ENCODE measurements around the gene ZMYND19. TPM values are rescaled to one million over a fixed set of nuclear protein-coding genes. Genes with fewer than 3 reads are reported as not detected.

Gene ZMYND19
- total RNA-seq (10 to 100 TPM; 18.7 to 42.0 (median 33.3) TPM), total RNA-seq (9.8 to 73.8 (median 25.9) reads per million in 29 experiments)
- 15.7 TPM for total RNA-seq (2013)

DNA sequence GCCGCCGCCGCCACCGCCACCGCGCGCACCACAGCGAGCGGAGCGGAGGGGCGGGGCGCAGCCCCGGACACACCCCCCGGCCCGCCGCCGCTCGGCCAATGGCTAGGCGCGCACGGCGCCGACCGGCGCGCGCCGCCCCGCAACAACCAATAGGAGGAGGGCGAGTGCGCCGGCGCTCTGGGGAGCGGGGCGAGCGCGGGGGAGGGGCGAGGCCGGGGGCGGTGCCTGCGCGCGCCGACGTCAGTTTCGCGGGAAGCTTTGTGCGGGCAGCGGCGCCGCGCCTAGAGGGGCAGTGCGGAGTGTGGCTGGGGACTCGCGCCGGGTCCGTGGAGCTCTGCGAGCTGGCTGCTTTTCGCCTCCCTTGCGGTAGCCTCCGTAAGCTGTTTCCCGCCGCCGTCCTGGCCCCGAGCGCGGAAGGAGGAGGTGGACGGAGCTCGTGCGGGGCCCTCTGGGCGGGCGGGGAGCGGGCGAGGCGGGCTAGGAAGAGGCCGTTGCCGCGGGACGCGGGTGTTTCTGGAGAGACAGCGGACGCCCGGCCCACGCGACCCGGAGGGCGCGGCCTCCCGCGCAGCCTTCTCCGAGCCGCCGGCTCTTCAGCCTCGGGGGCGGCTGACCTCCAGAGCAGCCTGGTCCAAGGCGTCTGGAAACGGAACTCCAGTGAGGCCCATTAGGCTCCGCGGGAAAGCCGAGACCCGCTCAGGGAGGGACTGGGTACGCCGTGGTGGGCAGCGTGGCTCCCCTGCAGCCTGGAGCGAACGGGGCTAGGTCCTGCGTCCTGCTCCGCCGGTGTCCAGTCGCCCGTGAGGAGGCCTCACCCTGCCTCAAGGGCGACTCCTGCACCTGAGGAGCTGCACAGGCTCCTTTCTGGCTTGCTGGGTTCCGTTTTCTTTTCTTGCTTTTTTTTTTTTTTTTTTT, at the start of gene ZMYND19:
Gene ZMYND19, minus strand, starts transcription at position 44 of the 915 bp plus-strand sequence. CDS start 249 bp downstream, outside the sequence.
- ChIA-PET CTCF (interaction anchor here in 1 of 2 donors (0.7 to 1.1 kb wide), 3 partner anchors 10 to 1267 kb away, joined by 3 to 6 read pairs (median 3); partner anchors contain the start of gene ARRDC1), POLR2A (interaction anchor here in 1 of 2 donors (0.5 to 1.0 kb wide), 2 partner anchors 28 to 37 kb away, joined by 3 to 4 read pairs; partner anchors contain the start of gene EHMT1)
- ATAC-seq (replicated peaks in 1 of 4) (peak; percentile 96 to 98 (median 97)), DNase-seq (peak; percentile 66 to 96 (median 85))
- peaks cover 17 to 22% (median 18%) of the 10 kb centered on the region in 3 donors for H3K4me1 Mint-ChIP-seq
- H3K27ac Mint-ChIP-seq, result peak within 1 kb of the TSS; percentile 85 to 86
- 1% methylated on average over 112 of the region's 113 CpGs for WGBS (ENCODE audit: insufficient coverage)
- H3K27ac ChIP-seq (ENCODE audit: low read length), result no peak within 1 kb of the TSS
- no peaks in the 10 kb centered on the region for H3K9me3 Mint-ChIP-seq
- H3K4me3 Mint-ChIP-seq, result peak within 1 kb of the TSS; percentile 89 to 95 (median 94)
- H3K36me3 Mint-ChIP-seq, result peaks cover 20% of the 10 kb centered on the region
- no peaks in the 10 kb centered on the region for H3K9me3 ChIP-seq
- H3K36me3 ChIP-seq (ENCODE audit: control insufficient read depth in 2 of 2, extremely low read depth in 1 of 2, insufficient read depth in 1 of 2, low read length in 1 of 2), result peaks cover 7 to 23% of the 10 kb centered on the region in 2 donors
- H3K4me3 ChIP-seq (ENCODE audit: control insufficient read depth in 1 of 2, extremely low read depth in 1 of 2, low read length in 1 of 2), result peak within 1 kb of the TSS; percentile 62 to 77
- no peaks in the 10 kb centered on the region for H3K27me3 Mint-ChIP-seq
- H3K27me3 ChIP-seq (replicated peaks in 1 of 2; ENCODE audit: control insufficient read depth in 2 of 2, extremely low read depth in 1 of 2, insufficient read depth in 2 of 2, low read length in 1 of 2), result no peaks in the 10 kb centered on the region
- peaks cover 3 to 26% of the 10 kb centered on the region in 2 experiments for H3K4me1 ChIP-seq (ENCODE audit: control insufficient read depth in 1 of 2, extremely low read depth in 1 of 2, insufficient read depth in 2 of 2, low read length in 2 of 2)

DNA sequence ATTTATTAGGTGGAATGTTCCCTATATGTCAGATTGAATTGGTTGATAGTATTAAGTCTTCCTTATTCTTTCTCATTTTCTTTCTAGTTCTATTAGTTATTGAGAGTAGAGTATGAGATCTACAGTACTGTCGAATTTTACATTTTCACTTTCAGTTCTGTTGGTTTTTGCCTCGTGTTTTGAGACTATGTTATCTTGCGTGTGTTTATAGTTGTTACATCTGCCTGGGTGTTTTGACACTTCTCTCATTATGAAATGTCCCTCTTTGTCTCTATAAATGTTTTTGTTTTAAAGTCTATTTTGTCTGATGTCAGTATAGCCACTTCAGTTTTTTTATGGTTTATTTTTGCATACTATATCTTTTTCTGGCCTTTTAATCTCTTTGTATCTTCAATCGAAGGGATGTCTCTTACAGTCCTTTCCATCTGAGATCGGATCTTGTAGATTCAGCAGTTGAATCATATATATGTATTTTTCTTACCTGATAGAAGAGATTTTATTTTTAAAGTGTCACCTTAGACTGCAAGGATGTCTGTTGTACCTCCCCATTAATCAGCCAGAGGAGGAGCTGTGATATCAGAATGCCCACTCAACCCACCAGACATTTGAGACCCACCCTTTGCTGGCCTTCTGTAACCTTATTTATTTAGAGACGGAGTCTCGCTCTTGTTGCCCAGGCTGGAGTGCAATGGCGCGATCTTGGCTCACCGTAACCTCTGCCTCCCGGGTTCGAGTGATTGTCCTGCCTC, 49.2 kb upstream of the ZMYND19 start:
- no peaks in the 10 kb centered on the region for H3K27me3 Mint-ChIP-seq
- Histone ChIP-seq H3K27ac (ENCODE audit: low read length) (peak overlapping the region; percentile 69), H3K36me3 (ENCODE audit: control insufficient read depth in 2 of 2, extremely low read depth in 1 of 2, insufficient read depth in 1 of 2, low read length in 1 of 2) (peaks cover 11 to 13% of the 10 kb centered on the region in 2 donors), H3K27me3 (replicated peaks in 1 of 2; ENCODE audit: control insufficient read depth in 2 of 2, extremely low read depth in 1 of 2, insufficient read depth in 2 of 2, low read length in 1 of 2) (no peaks in the 10 kb centered on the region), H3K4me1 (ENCODE audit: control insufficient read depth in 1 of 2, extremely low read depth in 1 of 2, insufficient read depth in 2 of 2, low read length in 2 of 2) (peaks cover 7 to 26% of the 10 kb centered on the region in 2 experiments), H3K4me3 (ENCODE audit: control insufficient read depth in 1 of 2, extremely low read depth in 1 of 2, low read length in 1 of 2) (peak overlapping the region in 1 of 2 donors; percentile 24), H3K9me3 (no peaks in the 10 kb centered on the region)
- peaks cover 55 to 61% (median 60%) of the 10 kb centered on the region in 3 donors for H3K4me1 Mint-ChIP-seq
- ChIA-PET CTCF (interaction anchor here in 1 of 2 donors (1.0 kb wide), 1 partner anchor 11 kb away, joined by 4 read pairs; no protein-coding TSS in a partner anchor), POLR2A (no interaction called here)
- ATAC-seq (replicated peaks in 1 of 4) (peak; percentile 78 to 95 (median 88)), DNase-seq (peak in 1 of 35 experiments; percentile 55)
- 90% methylated on average over 5 of the region's 12 CpGs for WGBS (ENCODE audit: insufficient coverage)
- peak overlapping the region; percentile 91 to 96 for H3K27ac Mint-ChIP-seq
- no peaks in the 10 kb centered on the region for H3K9me3 Mint-ChIP-seq
- peak overlapping the region; percentile 73 to 80 (median 76) for H3K4me3 Mint-ChIP-seq
- H3K36me3 Mint-ChIP-seq, result peaks cover 18% of the 10 kb centered on the region

- peaks cover 5 to 7% of the 10 kb centered on the region in 2 donors for H3K36me3 ChIP-seq (ENCODE audit: control insufficient read depth in 2 of 2, extremely low read depth in 1 of 2, insufficient read depth in 1 of 2, low read length in 1 of 2)
- H3K9me3 ChIP-seq, result no peaks in the 10 kb centered on the region
- H3K4me1 ChIP-seq (ENCODE audit: control insufficient read depth in 1 of 2, extremely low read depth in 1 of 2, insufficient read depth in 2 of 2, low read length in 2 of 2), result peaks cover 7 to 22% of the 10 kb centered on the region in 2 experiments
- DNase-seq, result no peak
- no peak overlapping the region for H3K4me3 ChIP-seq (ENCODE audit: control insufficient read depth in 1 of 2, extremely low read depth in 1 of 2, low read length in 1 of 2)
- no peaks in the 10 kb centered on the region for H3K27me3 ChIP-seq (replicated peaks in 1 of 2; ENCODE audit: control insufficient read depth in 2 of 2, extremely low read depth in 1 of 2, insufficient read depth in 2 of 2, low read length in 1 of 2)
- peak overlapping the region; percentile 73 to 80 (median 76) for H3K4me3 Mint-ChIP-seq
- CTCF ChIA-PET, result no interaction called here
- POLR2A ChIA-PET, result no interaction called here
- H3K9me3 Mint-ChIP-seq, result no peaks in the 10 kb centered on the region
- peak overlapping the region; percentile 91 to 96 for H3K27ac Mint-ChIP-seq
- no peaks in the 10 kb centered on the region for H3K27me3 Mint-ChIP-seq
- peaks cover 14% of the 10 kb centered on the region for H3K36me3 Mint-ChIP-seq
- peaks cover 57 to 66% (median 63%) of the 10 kb centered on the region in 3 donors for H3K4me1 Mint-ChIP-seq
- ATAC-seq (replicated peaks in 1 of 4), result no peak
- WGBS (ENCODE audit: insufficient coverage), result 94% methylated on average over 3 of the region's 6 CpGs
- H3K27ac ChIP-seq (ENCODE audit: low read length), result peak overlapping the region; percentile 69
Measured at GRCh38 chr9:137638680-137639079, 48.4 kb upstream of the ZMYND19 start.

GRCh38 chr9:137634016-137634415, 43.7 kb upstream of the ZMYND19 start:
- WGBS (ENCODE audit: insufficient coverage), result 94% methylated on average over 3 of the region's 5 CpGs
- ChIA-PET POLR2A (no interaction called here), CTCF (no interaction called here)
- Histone ChIP-seq H3K27ac (ENCODE audit: low read length) (no peak overlapping the region), H3K36me3 (ENCODE audit: control insufficient read depth in 2 of 2, extremely low read depth in 1 of 2, insufficient read depth in 1 of 2, low read length in 1 of 2) (peaks cover 0 to 7% of the 10 kb centered on the region in 2 donors), H3K9me3 (no peaks in the 10 kb centered on the region), H3K4me1 (ENCODE audit: control insufficient read depth in 1 of 2, extremely low read depth in 1 of 2, insufficient read depth in 2 of 2, low read length in 2 of 2) (peaks cover 16 to 36% of the 10 kb centered on the region in 2 experiments), H3K27me3 (replicated peaks in 1 of 2; ENCODE audit: control insufficient read depth in 2 of 2, extremely low read depth in 1 of 2, insufficient read depth in 2 of 2, low read length in 1 of 2) (no peaks in the 10 kb centered on the region), H3K4me3 (ENCODE audit: control insufficient read depth in 1 of 2, extremely low read depth in 1 of 2, low read length in 1 of 2) (no peak overlapping the region)
- peaks cover 63 to 72% (median 67%) of the 10 kb centered on the region in 3 donors for H3K4me1 Mint-ChIP-seq
- no peaks in the 10 kb centered on the region for H3K27me3 Mint-ChIP-seq
- no peak overlapping the region for H3K4me3 Mint-ChIP-seq
- DNase-seq, result no peak
- ATAC-seq (replicated peaks in 1 of 4), result no peak
- H3K9me3 Mint-ChIP-seq, result no peaks in the 10 kb centered on the region
- no peak overlapping the region for H3K27ac Mint-ChIP-seq
- H3K36me3 Mint-ChIP-seq, result no peaks in the 10 kb centered on the region

GRCh38 chr9:137632230-137633161, 42.2 kb upstream of the ZMYND19 start:
- Mint-ChIP-seq H3K27ac (peak overlapping the region; percentile 12 to 53), H3K4me3 (peak overlapping the region in 1 of 3 donors; percentile 7), H3K4me1 (peaks cover 65 to 73% (median 66%) of the 10 kb centered on the region in 3 donors), H3K36me3 (no peaks in the 10 kb centered on the region), H3K9me3 (no peaks in the 10 kb centered on the region), H3K27me3 (no peaks in the 10 kb centered on the region)
- DNase-seq (no peak), ATAC-seq (replicated peaks in 1 of 4) (no peak)
- H3K36me3 ChIP-seq (ENCODE audit: control insufficient read depth in 2 of 2, extremely low read depth in 1 of 2, insufficient read depth in 1 of 2, low read length in 1 of 2), result peaks cover 0 to 5% of the 10 kb centered on the region in 2 donors
- H3K9me3 ChIP-seq, result no peaks in the 10 kb centered on the region
- no peak overlapping the region for H3K4me3 ChIP-seq (ENCODE audit: control insufficient read depth in 1 of 2, extremely low read depth in 1 of 2, low read length in 1 of 2)
- WGBS (ENCODE audit: insufficient coverage), result 94% methylated on average over 18 of the region's 23 CpGs
- no peak overlapping the region for H3K27ac ChIP-seq (ENCODE audit: low read length)
- no peaks in the 10 kb centered on the region for H3K27me3 ChIP-seq (replicated peaks in 1 of 2; ENCODE audit: control insufficient read depth in 2 of 2, extremely low read depth in 1 of 2, insufficient read depth in 2 of 2, low read length in 1 of 2)
- POLR2A ChIA-PET, result no interaction called here
- peaks cover 23 to 42% of the 10 kb centered on the region in 2 experiments for H3K4me1 ChIP-seq (ENCODE audit: control insufficient read depth in 1 of 2, extremely low read depth in 1 of 2, insufficient read depth in 2 of 2, low read length in 2 of 2)
- CTCF ChIA-PET, result no interaction called here

Data from T-cell (primary cell).